Lung (tissue), 12 donors: ENCODE data around the gene NTN5. TPM values are rescaled to one million over a fixed set of nuclear protein-coding genes. Genes with fewer than 3 reads are reported as not detected.

Experiments
- ATAC-seq: fragments of 200-7000 bp; cut with Tn5 transposase; one replicate; pipeline ENCODE4 v1.9.1; 2020; ENCODE audit warnings: moderate number of reproducible peaks; ENCODE audit not compliant: insufficient read depth, low FRiP score
- DNase-seq, 3 donors: peaks; one replicate each; pipeline ENCODE4 v3.0.0-alpha.2; 2013 to 2017
- H3K27ac ChIP-seq, 2 donors: one replicate each; pipeline ENCODE4 v1.5.1; 2013; ENCODE audit warnings: mild to moderate bottlenecking in 2 of 2, moderate library complexity in 2 of 2, control low read depth in 1 of 2, inconsistent platforms in 1 of 2, low read depth in 1 of 2, low read length in 1 of 2
- H3K27me3 ChIP-seq, 3 donors: one replicate each; pipeline ENCODE4 v1.5.1; 2013; ENCODE audit warnings: low read length in 2 of 3; ENCODE audit not compliant: control insufficient read depth in 3 of 3, insufficient read depth in 3 of 3
- H3K36me3 ChIP-seq, 4 donors: one replicate each; pipeline ENCODE4 v1.5.1; 2013; ENCODE audit warnings: low read length in 4 of 4, mild to moderate bottlenecking in 1 of 4, moderate library complexity in 1 of 4; ENCODE audit not compliant: control insufficient read depth in 4 of 4, insufficient read depth in 4 of 4
- H3K4me1 ChIP-seq, 5 donors: one replicate each; pipeline ENCODE4 v1.5.1; 2013; ENCODE audit warnings: low read length in 5 of 5, mild to moderate bottlenecking in 2 of 5, moderate library complexity in 1 of 5; ENCODE audit not compliant: control insufficient read depth in 5 of 5, insufficient read depth in 5 of 5
- H3K4me3 ChIP-seq: one replicate; pipeline ENCODE4 v1.5.1; 2013; ENCODE audit warnings: mild to moderate bottlenecking, control low read depth, moderate library complexity
- H3K9ac ChIP-seq, 2 donors: one replicate each; pipeline ENCODE4 v1.5.1; 2013; ENCODE audit warnings: low read length in 2 of 2, control low read depth in 1 of 2; ENCODE audit not compliant: insufficient read depth in 1 of 2
- H3K9me3 ChIP-seq, 4 donors: one replicate each; pipeline ENCODE4 v1.5.1; 2013; ENCODE audit warnings: low read length in 3 of 4, mild to moderate bottlenecking in 1 of 4, moderate library complexity in 1 of 4; ENCODE audit not compliant: control insufficient read depth in 4 of 4, insufficient read depth in 3 of 4
- CTCF ChIP-seq: IDR thresholded peaks from 2 replicates; pipeline ENCODE4 v1.5.1; 2012; ENCODE audit warnings: mild to moderate bottlenecking; ENCODE audit errors: control extremely low read depth, extremely low read depth
- WGBS, 2 donors: extraction: QIAGEN DNeasy Blood & Tissue Kit; methylation state at CpG; one replicate each; pipeline ENCODE4 v1.1.7; 2013; 5-methylcytosine and 5-hydroxymethylcytosine counted together
- polyA plus RNA-seq, 2 donors: library from polyadenylated mRNA; stranded (reverse); fragments of 200-250 nt; gene quantifications; one replicate each; pipeline ENCODE4 v1.2.1, GENCODE V29; 2013
- total RNA-seq, 2 donors: library from RNA; depleted of rRNA in 1 of 2; stranded (reverse); fragments of >200 nt in 1 of 2; gene quantifications; one replicate each; pipeline ENCODE4 v1.2.1, GENCODE V29; 2014 to 2021
- donor health status: control.
- donor health status: control.
- donor health status: Bipolar disorder and iron deficiency.
- donor health status: healthy.
- donor health status: DM: yes; HTN: yes; CAD: no.

NTN5 gene
- total and polyA plus RNA-seq, 4 donors, result 0.11 to 0.28 (median 0.27) TPM

GRCh38 chr19:48648134-48648533 is 24.7 kb downstream of the NTN5 start:
- no peak for ATAC-seq
- 84% methylated on average over 2 of the region's 2 CpGs for WGBS, 2 donors
- H3K27me3 ChIP-seq, result no peaks in the 10 kb centered on the region

GRCh38 chr19:48646722-48647216 is 26.0 kb downstream of the NTN5 start:
- 14 to 25% methylated on average over 4 to 8 of the region's 10 CpGs for WGBS, 2 donors
- no peaks in the 10 kb centered on the region for H3K9me3 ChIP-seq
- ATAC-seq, result no peak
- H3K4me3 ChIP-seq, result no peak overlapping the region
- H3K9ac ChIP-seq, result no peak overlapping the region
- H3K27me3 ChIP-seq, result no peaks in the 10 kb centered on the region
- H3K4me1 ChIP-seq, result peaks cover 0 to 20% (median 0%) of the 10 kb centered on the region in 5 donors
- no peak for TF ChIP-seq CTCF
- no peaks in the 10 kb centered on the region for H3K36me3 ChIP-seq
- DNase-seq, result peak in 1 of 3 donors; percentile 6
- H3K27ac ChIP-seq, result no peak overlapping the region

More at GRCh38 chr19:48648134-48648533, 24.7 kb downstream of the NTN5 start:
- Histone ChIP-seq H3K9ac (no peak overlapping the region), H3K36me3 (no peaks in the 10 kb centered on the region), H3K4me1 (peaks cover 0 to 20% (median 0%) of the 10 kb centered on the region in 5 donors), H3K27ac (no peak overlapping the region), H3K9me3 (no peaks in the 10 kb centered on the region), H3K4me3 (no peak overlapping the region)
- no peak for DNase-seq
- no peak for TF ChIP-seq CTCF

GRCh38 chr19:48646001-48646721 is 26.7 kb downstream of the NTN5 start, which contains the start of gene CA11:
CA11 (minus strand) TSS chr19:48646187; CDS start chr19:48645632, 555 bp downstream.
- peak; percentile 87 for TF ChIP-seq CTCF
- Histone ChIP-seq H3K27me3 (peaks cover 0 to 5% (median 0%) of the 10 kb centered on the region in 3 donors), H3K27ac (peak within 1 kb of the TSS; percentile 63 to 65), H3K4me3 (peak within 1 kb of the TSS; percentile 32), H3K4me1 (peaks cover 0 to 20% (median 0%) of the 10 kb centered on the region in 5 donors), H3K36me3 (no peaks in the 10 kb centered on the region), H3K9me3 (no peaks in the 10 kb centered on the region), H3K9ac (peak within 1 kb of the TSS in 1 of 2 donors; percentile 49)
- DNase-seq (peak; percentile 91 to 92 (median 91)), ATAC-seq (peak; percentile 89)
- 1% methylated on average over 25 to 33 of the region's 33 CpGs for WGBS, 2 donors
